H9 (cell line): ENCODE measurements around the gene PAK5. TPM values are rescaled to one million over a fixed set of nuclear protein-coding genes. Genes with fewer than 3 reads are reported as not detected.
A peak's percentile ranks its signal among the peaks of the same experiment; 100 is the strongest.

ENCODE experiments used
- DNase-seq: peaks from one replicate; pipeline ENCODE4 v3.0.0-alpha.2; 2017
- H2AFZ ChIP-seq: one replicate; pipeline ENCODE4 v1.6.1; 2013; ENCODE audit warnings: mild to moderate bottlenecking, low read length, control low read depth, moderate library complexity
- H2AK5ac ChIP-seq: 2 replicates; pipeline ENCODE4 v1.6.1; 2013; ENCODE audit warnings: low read length, control low read depth, mixed read lengths; ENCODE audit not compliant: insufficient read length
- H2BK120ac ChIP-seq: one replicate; pipeline ENCODE4 v1.6.1; 2013; ENCODE audit warnings: low read depth, mild to moderate bottlenecking, low read length, control low read depth, inconsistent platforms; ENCODE audit not compliant: poor library complexity, severe bottlenecking
- H2BK12ac ChIP-seq: 2 replicates; pipeline ENCODE4 v1.6.1; 2013; ENCODE audit warnings: low read length, control low read depth, mixed read lengths, low read depth; ENCODE audit not compliant: insufficient read length
- H2BK15ac ChIP-seq: 2 replicates; pipeline ENCODE4 v1.6.1; 2013; ENCODE audit warnings: low read depth, low read length, control low read depth
- H2BK20ac ChIP-seq: one replicate; pipeline ENCODE4 v1.6.1; 2013; ENCODE audit warnings: low read depth, mild to moderate bottlenecking, low read length, control low read depth, inconsistent platforms; ENCODE audit not compliant: poor library complexity, severe bottlenecking
- H2BK5ac ChIP-seq: 2 replicates; pipeline ENCODE4 v1.6.1; 2013; ENCODE audit warnings: low read length, control low read depth, mixed read lengths; ENCODE audit not compliant: insufficient read length
- H3K14ac ChIP-seq: 2 replicates; pipeline ENCODE4 v1.6.1; 2013; ENCODE audit warnings: low read length, control low read depth; ENCODE audit not compliant: insufficient read depth
- H3K18ac ChIP-seq: 2 replicates; pipeline ENCODE4 v1.6.1; 2013; ENCODE audit warnings: low read depth, mild to moderate bottlenecking, mixed read lengths, low read length, control low read depth; ENCODE audit not compliant: insufficient read length
- H3K23ac ChIP-seq: 2 replicates; pipeline ENCODE4 v1.6.1; 2013; ENCODE audit warnings: low read length, control low read depth, mixed read lengths, low read depth; ENCODE audit not compliant: insufficient read length
- H3K23me2 ChIP-seq: 2 replicates; pipeline ENCODE4 v1.6.1; 2013; ENCODE audit warnings: low read depth, mild to moderate bottlenecking, mixed read lengths, low read length, control low read depth; ENCODE audit not compliant: insufficient read length, poor library complexity, severe bottlenecking
- H3K27ac ChIP-seq: 2 replicates; pipeline ENCODE4 v1.5.1; 2013; ENCODE audit warnings: low read length, control low read depth, mixed read lengths, low read depth; ENCODE audit not compliant: insufficient read length
- H3K27me3 ChIP-seq: 2 replicates; pipeline ENCODE4 v1.6.1; 2013; ENCODE audit warnings: low read length, control low read depth, inconsistent platforms; ENCODE audit not compliant: insufficient read depth
- H3K4ac ChIP-seq: 2 replicates; pipeline ENCODE4 v1.6.1; 2013; ENCODE audit warnings: low read depth, mild to moderate bottlenecking, control low read depth, inconsistent platforms, low read length, moderate library complexity
- H3K4me1 ChIP-seq: 2 replicates; pipeline ENCODE4 v1.6.1; 2013; ENCODE audit warnings: low read length, control low read depth, inconsistent platforms; ENCODE audit not compliant: insufficient read depth
- H3K4me2 ChIP-seq: 2 replicates; pipeline ENCODE4 v1.6.1; 2013; ENCODE audit warnings: low read length, control low read depth, mixed read lengths; ENCODE audit not compliant: insufficient read length, insufficient read depth
- H3K56ac ChIP-seq: 2 replicates; pipeline ENCODE4 v1.6.1; 2013; ENCODE audit warnings: low read depth, mild to moderate bottlenecking, mixed read lengths, low read length, control low read depth; ENCODE audit not compliant: insufficient read length
- H3K79me1 ChIP-seq: 2 replicates; pipeline ENCODE4 v1.6.1; 2013; ENCODE audit warnings: low read depth, mild to moderate bottlenecking, moderate library complexity, low read length, control low read depth, inconsistent platforms; ENCODE audit not compliant: insufficient read depth, poor library complexity, severe bottlenecking
- H3K79me2 ChIP-seq: 2 replicates; pipeline ENCODE4 v1.6.1; 2013; ENCODE audit warnings: low read length, control low read depth, inconsistent platforms; ENCODE audit not compliant: insufficient read depth
- H3K9ac ChIP-seq: 2 replicates; pipeline ENCODE4 v1.6.1; 2013; ENCODE audit warnings: low read length, control low read depth, mixed read lengths; ENCODE audit not compliant: insufficient read length; ENCODE audit errors: extremely low read depth
- H3K9me3 ChIP-seq: one replicate; pipeline ENCODE4 v1.6.1; 2013; ENCODE audit warnings: low read depth, low read length, inconsistent platforms; ENCODE audit not compliant: control insufficient read depth
- H3T11ph ChIP-seq: one replicate; pipeline ENCODE4 v1.6.1; 2013; ENCODE audit warnings: mild to moderate bottlenecking, low read length, control low read depth, inconsistent platforms
- H4K20me1 ChIP-seq: one replicate; pipeline ENCODE4 v1.6.1; 2013; ENCODE audit not compliant: control insufficient read depth, insufficient read length, insufficient read depth
- H4K5ac ChIP-seq: 2 replicates; pipeline ENCODE4 v1.6.1; 2013; ENCODE audit warnings: low read depth, mild to moderate bottlenecking, mixed read lengths, low read length, control low read depth; ENCODE audit not compliant: insufficient read length
- H4K8ac ChIP-seq: replicated peaks from 2 replicates; pipeline ENCODE4 v1.6.1; 2013; ENCODE audit warnings: low read length, control low read depth, mixed read lengths, low read depth; ENCODE audit not compliant: insufficient read length
- H4K91ac ChIP-seq: 2 replicates; pipeline ENCODE4 v1.6.1; 2013; ENCODE audit warnings: low read depth, mild to moderate bottlenecking, moderate library complexity, mixed read lengths, low read length, control low read depth; ENCODE audit not compliant: insufficient read length
- H3K27ac Mint-ChIP-seq, 3 experiments: 2 replicates in 2 of 3; 3 replicates in 1 of 3; pipeline ENCODE4 v1.8.0; 2020 to 2021; ENCODE audit warnings: mixed read lengths in 3 of 3, mild to moderate bottlenecking in 1 of 3, moderate library complexity in 1 of 3
- H3K27me3 Mint-ChIP-seq: 2 replicates; pipeline ENCODE4 v1.8.0; 2021; ENCODE audit warnings: low read depth, mild to moderate bottlenecking, moderate library complexity, mixed read lengths
- H3K36me3 Mint-ChIP-seq, 3 experiments: 2 replicates in 2 of 3; 3 replicates in 1 of 3; pipeline ENCODE4 v1.8.0; 2020 to 2021; ENCODE audit warnings: low read depth in 3 of 3, mixed read lengths in 3 of 3; ENCODE audit not compliant: insufficient read depth in 1 of 3
- H3K4me1 Mint-ChIP-seq, 2 experiments: 2 replicates each; pipeline ENCODE4 v1.8.0; 2020; ENCODE audit warnings: mixed read lengths in 2 of 2
- H3K4me3 Mint-ChIP-seq, 2 experiments: 2 replicates in 1 of 2; 3 replicates in 1 of 2; pipeline ENCODE4 v1.8.0; 2020 to 2021; ENCODE audit warnings: mild to moderate bottlenecking in 2 of 2, mixed read lengths in 2 of 2, moderate library complexity in 1 of 2
- H3K9me3 Mint-ChIP-seq, 2 experiments: 2 replicates in 1 of 2; 3 replicates in 1 of 2; pipeline ENCODE4 v1.8.0; 2020; ENCODE audit warnings: mild to moderate bottlenecking in 2 of 2, mixed read lengths in 2 of 2, moderate library complexity in 1 of 2
- WGBS: extraction: QIAGEN DNeasy Blood & Tissue Kit; methylation state at CpG from one replicate; pipeline ENCODE4 v1.1.7; 2013; ENCODE audit warnings: missing lambda C conversion rate, low lambda C conversion rate, mixed read lengths; ENCODE audit not compliant: insufficient read length; ENCODE audit errors: extremely low coverage; 5-methylcytosine and 5-hydroxymethylcytosine counted together
- total RNA-seq: library from RNA; stranded (reverse); gene quantifications from 2 replicates; pipeline ENCODE4 v1.2.1, GENCODE V29; 2021
- TF ChIP-seq, protein P1 (sequence below): fragments of 200-600 bp; sonication (generic); conservative IDR thresholded peaks from 3 replicates; pipeline ENCODE4 v1.8.0; 2021; ENCODE audit warnings: antibody characterized with exemption, mild to moderate bottlenecking

Gene PAK5
- total RNA-seq, 1 experiment from 2014 or later = 0.20 TPM

DNA sequence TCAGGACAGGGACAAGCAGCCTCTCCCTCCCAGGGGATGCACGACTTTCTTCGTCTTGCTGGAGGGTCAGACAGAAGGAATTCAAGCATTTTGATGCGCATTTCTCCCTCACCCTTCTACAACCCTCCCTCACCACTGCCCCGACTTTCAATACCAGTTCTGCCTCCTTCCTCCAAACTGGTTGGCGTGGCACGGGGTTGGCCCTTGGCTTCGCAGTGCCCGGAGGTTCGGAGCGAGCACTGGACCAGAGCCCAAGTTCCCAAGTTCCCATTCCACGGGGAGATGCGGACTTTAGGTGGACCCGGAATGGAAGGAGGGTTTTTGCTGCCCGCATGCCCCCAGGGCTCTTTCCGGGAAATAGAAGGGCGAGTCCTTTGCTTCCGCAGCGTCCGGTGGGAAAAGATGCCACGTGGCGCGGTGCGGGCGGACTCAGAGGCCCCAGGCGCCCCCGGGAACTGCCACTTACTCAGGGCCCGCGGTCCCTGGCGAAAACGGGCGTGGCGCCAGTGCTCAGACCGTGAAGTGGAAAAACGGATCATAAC is 332.5 kb downstream of the PAK5 start:
- Histone ChIP-seq H3K18ac (no peak overlapping the region), H3K4ac (no peak overlapping the region), H3K23ac (no peak overlapping the region), H4K5ac (no peak overlapping the region), H2AFZ (no peak overlapping the region), H3K14ac (no peak overlapping the region), H3K9ac (no peak overlapping the region), H3T11ph (no peak overlapping the region), H3K9me3 (no peaks in the 10 kb centered on the region), H2BK12ac (no peak overlapping the region), H3K4me2 (peak overlapping the region; percentile 25), H3K4me1 (no peaks in the 10 kb centered on the region; the same call in 1 of the 2 replicates), H2BK5ac (no peak overlapping the region), H3K56ac (no peak overlapping the region), H2BK120ac (no peak overlapping the region), H2BK15ac (no peak overlapping the region), H3K79me1 (no peaks in the 10 kb centered on the region), H3K27ac (no peak overlapping the region), H4K91ac (no peak overlapping the region), H4K8ac (no peak overlapping the region), H2AK5ac (no peak overlapping the region), H2BK20ac (no peak overlapping the region), H4K20me1 (no peaks in the 10 kb centered on the region), H3K23me2 (peaks cover 3% of the 10 kb centered on the region), H3K79me2 (no peaks in the 10 kb centered on the region), H3K27me3 (peaks cover 47% of the 10 kb centered on the region; the same call in 1 of the 2 replicates)
- TF ChIP-seq, protein P1, sequence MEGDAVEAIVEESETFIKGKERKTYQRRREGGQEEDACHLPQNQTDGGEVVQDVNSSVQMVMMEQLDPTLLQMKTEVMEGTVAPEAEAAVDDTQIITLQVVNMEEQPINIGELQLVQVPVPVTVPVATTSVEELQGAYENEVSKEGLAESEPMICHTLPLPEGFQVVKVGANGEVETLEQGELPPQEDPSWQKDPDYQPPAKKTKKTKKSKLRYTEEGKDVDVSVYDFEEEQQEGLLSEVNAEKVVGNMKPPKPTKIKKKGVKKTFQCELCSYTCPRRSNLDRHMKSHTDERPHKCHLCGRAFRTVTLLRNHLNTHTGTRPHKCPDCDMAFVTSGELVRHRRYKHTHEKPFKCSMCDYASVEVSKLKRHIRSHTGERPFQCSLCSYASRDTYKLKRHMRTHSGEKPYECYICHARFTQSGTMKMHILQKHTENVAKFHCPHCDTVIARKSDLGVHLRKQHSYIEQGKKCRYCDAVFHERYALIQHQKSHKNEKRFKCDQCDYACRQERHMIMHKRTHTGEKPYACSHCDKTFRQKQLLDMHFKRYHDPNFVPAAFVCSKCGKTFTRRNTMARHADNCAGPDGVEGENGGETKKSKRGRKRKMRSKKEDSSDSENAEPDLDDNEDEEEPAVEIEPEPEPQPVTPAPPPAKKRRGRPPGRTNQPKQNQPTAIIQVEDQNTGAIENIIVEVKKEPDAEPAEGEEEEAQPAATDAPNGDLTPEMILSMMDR = no peak
- no peak overlapping the region for H3K27ac Mint-ChIP-seq
- no CpG with 5 or more reads among the region's 34 CpGs for WGBS
- no peak for DNase-seq
- H3K4me3 Mint-ChIP-seq = peak overlapping the region in 1 of 2 experiments; percentile 58; a peak in 1 of 5 replicates
- H3K27me3 Mint-ChIP-seq = peaks cover 91% of the 10 kb centered on the region
- H3K36me3 Mint-ChIP-seq = no peaks in the 10 kb centered on the region
- peaks cover 17 to 24% of the 10 kb centered on the region in 2 experiments for H3K4me1 Mint-ChIP-seq
- H3K9me3 Mint-ChIP-seq = peaks cover 1 to 4% of the 10 kb centered on the region in 2 experiments; a peak in 1 of 5 replicates
